NCI-H524 treated with DMSO at 0.1 percent for 48 hours (cell line): ENCODE results near the gene SIGLECL1.

Experiments used
- DNase-seq: peaks from one replicate; lab custom pipeline; 2025; lab: John Stamatoyannopoulos, UW

The SIGLECL1 gene

DNA sequence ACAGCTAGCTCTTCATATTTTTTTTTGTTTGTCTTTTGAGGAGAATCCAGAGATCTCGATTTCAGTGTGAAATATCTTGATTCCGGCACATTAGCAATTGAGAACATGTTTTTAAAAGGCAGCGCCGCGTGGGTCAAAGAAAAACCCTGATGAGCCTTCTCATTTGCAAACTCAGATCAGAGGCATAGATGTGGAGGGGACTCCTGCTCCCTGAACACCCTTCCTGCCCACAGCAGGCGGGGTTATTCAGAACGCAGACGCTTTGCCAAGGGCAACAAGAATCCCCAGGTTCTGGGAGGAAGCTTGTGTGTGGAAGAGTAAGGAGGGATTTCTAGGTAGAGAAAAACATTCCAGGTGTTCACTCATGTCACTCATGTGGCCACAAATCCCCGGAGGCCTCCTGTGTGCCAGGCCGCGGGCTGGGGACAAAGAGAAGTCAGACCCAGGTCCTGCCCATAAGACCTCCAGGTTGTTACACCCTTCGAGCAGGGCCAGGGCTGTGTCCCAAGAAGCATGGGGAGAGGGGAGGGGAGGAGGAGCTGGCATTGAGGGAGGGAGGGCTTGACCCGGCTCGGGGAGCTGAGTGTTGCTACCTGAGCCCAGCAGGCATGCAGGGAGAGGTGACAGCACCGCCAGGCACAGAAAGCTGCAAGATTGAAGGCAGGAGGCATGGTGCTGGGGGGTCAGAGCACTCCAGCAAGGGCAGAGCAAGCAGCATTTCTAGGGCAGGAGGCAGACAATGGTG is 44.7 kb downstream of the SIGLECL1 start:
- no peak for DNase-seq

DNA sequence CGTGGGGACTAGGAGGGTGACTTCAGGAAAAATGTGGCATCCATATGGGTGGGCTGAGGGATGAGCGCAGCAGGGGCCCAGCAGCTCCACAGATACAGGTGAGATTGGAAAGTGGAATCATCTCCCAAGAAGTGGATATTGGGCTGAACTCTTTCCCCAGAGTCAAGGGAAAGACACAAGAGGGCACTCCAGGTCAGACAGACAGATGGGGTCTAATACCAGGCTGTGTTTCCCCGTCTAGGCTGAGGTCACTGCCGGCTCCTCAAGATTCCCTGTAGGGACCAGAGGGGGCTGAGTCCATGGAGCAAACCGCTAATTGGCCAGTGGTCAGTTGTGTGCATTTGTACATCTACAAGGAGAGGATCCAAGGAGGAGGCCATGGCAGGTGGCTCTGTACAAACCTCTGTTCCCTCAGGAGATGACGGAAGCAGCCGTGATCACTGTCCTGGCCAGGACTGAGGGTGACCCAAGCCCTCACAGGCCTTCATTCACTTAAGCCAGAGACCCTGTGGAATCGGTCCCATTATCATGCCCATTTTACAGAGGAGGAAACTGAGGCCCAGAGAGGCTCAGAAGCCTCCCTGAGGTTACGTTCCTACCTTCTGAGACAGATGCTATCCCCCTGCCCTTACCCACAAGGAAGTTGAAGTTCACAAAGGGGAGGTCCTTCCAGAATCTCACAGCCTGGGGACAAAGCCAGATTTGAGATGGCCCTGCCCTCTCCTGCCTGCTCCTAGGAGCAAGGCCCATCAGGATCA is 45.6 kb downstream of the SIGLECL1 start:
- DNase-seq, result no peak

DNA sequence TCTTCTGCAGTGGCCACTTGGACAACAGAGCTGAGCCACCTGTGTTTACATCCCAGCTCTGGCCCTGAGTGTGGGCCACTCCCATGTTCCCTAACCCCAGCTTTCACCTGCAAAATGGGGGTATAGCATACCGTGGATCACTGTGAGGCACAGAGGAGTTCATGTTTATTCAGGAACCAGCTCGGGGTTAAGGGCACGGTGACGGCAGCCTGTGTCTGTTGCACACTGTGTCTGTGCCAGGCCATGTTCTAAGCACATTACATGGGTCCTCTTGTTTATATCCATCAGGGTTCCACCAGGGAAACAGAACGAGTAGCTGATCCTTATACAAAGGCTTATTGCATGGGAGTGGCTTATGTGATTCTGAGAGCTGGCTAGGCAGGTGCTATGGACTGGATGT is 46.5 kb downstream of the SIGLECL1 start:
- DNase-seq, result no peak

DNA sequence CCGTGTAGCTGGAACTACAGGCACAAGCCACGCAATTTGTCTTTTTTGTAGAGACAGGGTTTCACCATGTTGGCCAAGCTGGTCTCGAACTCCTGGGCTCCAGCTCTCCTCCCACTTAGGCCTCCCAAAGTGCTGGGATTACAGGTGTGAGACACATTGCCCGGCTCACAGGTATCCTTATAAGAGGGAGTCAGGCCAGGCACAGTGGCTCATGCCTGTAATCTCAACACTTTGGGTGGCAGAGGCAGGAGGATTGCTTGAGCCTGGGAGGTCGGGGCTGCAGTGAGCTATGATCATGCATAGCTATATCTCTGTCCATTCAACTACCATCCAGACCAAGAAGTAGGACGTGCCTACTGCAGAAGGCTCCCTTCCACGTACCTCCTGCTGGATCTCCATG is 50.4 kb downstream of the SIGLECL1 start:
- no peak for DNase-seq

DNA sequence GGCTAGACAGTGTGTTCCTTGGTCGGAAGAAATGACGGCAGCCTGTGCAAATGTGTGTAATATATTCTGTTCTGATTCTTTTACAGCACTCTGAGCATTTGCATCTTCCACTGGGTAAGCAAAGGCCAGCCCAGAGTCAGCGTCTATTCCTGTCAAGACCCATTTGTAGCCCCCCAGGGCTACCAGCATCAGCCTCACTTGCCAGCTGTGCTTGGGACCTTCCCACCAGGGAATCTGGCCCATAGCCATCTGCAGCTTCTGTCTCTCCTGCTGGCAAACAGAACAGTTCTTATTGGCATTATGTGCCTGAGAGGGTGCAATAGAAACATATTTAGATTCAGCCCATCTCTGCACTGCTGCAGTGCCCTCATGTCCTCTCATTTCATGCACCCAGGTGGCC is 54.6 kb downstream of the SIGLECL1 start:
- no peak for DNase-seq

DNA sequence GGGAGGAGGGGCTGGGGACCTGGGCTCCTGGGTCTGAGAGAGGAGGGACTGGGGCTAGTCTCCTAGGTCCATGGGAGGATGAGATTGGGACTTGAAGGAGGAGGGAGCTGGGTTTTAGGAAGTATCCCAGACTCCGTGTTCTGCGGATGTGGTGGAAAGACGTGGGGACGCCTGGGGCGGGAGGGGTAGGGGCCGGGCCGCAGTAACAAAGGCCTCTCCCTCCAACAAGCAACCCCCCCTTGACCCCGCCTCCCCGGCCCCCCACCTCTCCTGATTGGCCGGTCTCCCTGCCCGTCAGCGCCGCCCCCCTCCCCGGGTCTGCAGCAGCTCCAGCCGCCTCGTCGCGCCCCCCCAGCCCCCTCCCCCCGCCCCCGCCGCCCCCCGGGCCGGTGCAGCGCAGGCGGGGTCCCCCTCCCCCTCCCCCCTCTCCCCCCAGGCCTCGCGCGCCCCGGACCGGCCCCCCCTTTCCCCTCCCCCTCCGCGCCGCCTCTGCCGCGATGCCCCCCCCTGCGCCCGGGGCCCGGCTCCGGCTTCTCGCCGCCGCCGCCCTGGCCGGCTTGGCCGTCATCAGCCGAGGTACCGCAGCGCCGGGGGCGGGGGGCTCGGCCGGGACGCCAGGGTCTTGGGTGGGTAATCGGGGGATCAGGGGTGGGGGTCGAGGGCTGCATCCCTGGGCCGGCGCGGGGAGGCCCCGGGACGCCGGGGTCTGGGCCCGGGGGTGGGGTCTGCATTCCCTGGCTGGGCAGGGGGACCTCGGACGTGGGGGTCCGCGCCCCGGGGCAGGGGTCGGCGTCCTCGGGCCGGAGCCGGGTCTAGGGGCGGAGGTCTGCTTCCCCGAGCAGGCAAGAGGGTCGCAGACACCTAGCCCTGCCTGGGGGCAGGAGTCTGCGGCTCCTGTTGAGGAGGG is 60.7 kb downstream of the SIGLECL1 start, which contains the start of gene IGLON5:
Gene IGLON5 (plus strand): TSS at position 294 of the 907 bp plus-strand sequence. CDS start 204 bp downstream, at position 498.
- DNase-seq, result no peak

DNA sequence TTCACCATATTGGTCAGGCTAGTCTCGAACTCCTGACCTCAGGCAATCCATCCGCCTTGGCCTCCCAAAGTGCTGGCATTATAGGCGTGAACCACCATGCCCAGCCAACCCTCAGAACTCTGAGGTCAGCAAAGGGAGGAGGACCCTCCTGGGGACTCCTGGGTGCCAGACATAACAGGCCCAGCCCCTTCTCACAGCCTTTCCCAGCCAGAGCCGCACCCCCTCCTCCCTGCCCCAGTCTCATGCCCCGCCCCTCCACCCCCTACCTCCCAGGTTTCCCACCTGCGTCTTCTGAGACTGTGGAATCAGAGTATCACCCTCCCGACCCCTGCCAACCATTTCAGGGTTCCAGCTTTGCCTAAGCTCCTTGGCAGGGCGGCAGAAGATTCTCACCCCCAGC is 65.8 kb downstream of the SIGLECL1 start:
- no peak for DNase-seq

DNA sequence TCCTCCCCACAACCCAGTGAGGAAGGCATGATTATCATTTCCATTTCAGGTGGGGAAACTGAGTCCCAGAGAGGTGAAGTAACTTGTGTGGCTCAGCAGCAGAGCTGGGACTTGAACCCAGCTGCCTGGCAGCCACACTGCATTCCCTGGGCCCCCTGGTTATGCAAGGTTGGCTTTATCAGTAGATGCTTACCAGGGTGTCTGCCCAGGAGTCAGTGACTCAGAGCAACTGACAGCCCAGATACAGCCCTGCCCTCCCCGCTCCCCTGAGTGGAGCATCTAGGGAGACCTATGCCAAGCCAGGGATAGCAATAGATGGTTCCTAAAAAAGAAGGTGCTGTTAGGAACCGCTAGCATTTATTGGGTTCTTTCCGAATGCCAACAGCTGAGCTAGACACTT is 66.5 kb downstream of the SIGLECL1 start:
- no peak for DNase-seq

DNA sequence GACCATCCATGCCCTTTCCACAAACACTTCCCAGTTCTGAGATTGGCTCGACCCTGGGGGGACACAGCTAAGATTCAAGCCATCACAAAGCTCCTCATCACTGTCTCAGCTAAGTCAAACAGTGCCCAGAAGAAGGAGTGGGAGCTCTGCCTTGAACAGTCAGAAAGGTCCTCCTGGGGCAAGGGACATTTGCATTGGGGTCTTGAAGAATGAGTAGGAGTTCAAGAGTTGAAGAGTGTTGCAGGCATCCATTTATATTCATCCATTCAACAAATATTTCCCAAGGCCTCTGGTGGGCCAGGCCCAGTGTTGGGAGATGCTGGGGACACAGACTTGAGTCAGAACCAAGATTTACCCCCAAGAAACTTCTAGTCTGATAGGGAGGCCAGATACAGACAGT is 67.1 kb downstream of the SIGLECL1 start:
- DNase-seq, result no peak
